Measurements from ENCODE around the gene EN2.

EN2 gene

DNA sequence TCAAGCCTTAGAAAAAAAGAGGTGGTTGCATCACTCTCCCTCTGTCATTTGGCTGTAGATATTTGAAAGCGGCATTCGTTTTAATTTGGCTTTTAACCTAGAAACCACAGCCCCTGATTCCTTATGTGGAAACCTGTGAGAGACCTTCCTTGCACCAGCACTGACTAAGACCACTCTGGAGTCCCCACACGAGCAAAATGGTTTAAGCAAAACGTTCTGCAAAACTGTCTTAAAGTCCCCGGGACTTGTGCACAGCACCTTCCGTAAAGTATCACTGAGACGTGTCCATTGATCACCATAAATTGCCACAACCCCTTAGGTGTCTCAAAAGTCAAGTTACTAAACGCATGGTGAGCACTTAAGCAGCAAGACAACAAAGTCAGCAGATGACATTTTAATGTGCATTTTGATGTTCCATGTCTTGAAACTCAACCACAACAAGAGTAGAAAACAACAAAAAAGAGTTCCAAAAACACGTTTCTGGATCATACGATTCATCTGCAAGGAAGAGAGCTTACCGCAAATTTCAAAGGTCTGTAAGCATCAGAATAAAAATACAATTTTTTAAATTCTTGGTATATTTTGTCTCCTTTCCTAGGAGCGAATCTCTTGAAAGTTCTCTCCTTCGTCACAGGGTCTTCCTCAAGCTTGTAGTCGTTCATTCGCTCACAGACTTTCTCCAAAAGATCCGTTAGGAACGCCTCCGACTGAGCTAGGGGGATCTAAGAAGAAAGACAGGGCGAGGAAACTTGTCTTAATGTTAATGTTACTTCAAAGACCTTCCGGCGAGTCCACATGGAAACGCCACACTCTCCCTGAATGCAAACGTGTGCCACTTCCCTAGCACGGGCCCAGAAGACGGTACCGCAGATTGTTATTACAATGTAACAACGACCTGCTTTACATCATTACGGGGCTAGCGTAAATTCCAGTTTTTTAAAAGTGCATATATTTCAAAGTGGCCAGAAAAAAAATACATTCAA is 50.7 kb downstream of the EN2 start:
- peak; percentile 37 for DNase-seq (ENCODE audit: low read depth, low spot score)

DNA sequence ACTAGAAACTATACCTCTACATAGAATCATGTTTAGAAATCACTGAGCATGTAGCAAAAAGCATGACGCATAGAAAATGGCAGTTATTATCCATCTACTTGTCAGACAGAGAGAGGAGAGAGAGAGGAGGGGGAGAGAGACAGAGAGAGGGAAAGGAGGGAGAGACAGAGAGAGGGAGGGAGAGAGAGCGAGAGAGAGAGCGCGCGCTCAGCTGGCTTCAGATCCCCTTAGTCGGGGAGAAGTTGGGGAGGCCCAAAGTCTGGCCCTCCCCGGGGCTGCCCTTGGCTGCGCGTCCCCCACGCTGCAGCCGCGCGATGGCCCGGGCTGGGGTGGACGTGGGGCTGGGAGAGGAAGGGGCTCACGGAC is 51.4 kb downstream of the EN2 start:
- DNase-seq (ENCODE audit: low read depth, low spot score) = no peak

DNA sequence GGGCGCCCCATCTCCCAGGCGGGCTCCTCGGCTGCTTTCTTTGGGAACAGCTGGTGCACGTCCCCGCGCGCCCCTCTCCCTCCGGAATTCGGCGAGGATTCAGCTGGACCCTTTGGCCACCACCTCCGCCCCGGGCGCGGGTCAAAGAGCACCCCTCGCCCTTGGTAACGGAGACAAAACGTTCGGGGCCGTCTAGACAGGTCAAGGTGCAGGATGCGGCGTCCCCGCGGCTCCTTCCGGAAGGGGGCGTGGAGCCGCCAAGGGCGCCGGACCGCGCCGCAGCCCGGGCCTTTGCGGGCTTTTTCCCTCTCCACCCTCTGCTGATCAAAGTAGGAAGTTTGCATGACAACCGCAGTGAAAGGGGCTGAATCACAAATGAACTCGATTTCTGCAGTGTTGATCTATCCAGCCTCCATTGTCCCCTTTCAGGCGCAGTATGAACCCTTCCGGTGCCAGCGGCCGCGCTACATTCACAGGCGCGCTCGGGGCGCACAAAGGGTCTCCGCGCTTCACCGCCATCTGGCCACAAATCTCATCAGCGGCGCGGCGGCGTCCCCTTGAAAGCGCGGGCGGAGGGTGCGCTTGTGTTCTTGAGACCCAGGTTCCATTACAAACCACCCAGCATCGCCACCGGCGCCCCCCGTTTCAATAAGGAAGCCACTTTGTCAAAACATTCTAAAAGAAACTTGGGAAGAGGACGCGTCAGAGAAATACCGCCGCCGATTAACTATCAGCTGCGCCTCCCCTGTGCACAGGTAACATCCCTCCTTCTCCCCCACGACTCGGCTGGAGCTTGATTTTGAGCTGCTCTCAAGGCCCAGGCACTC is 52.0 kb downstream of the EN2 start:
- peak; percentile 86 for DNase-seq (ENCODE audit: low read depth, low spot score)

DNA sequence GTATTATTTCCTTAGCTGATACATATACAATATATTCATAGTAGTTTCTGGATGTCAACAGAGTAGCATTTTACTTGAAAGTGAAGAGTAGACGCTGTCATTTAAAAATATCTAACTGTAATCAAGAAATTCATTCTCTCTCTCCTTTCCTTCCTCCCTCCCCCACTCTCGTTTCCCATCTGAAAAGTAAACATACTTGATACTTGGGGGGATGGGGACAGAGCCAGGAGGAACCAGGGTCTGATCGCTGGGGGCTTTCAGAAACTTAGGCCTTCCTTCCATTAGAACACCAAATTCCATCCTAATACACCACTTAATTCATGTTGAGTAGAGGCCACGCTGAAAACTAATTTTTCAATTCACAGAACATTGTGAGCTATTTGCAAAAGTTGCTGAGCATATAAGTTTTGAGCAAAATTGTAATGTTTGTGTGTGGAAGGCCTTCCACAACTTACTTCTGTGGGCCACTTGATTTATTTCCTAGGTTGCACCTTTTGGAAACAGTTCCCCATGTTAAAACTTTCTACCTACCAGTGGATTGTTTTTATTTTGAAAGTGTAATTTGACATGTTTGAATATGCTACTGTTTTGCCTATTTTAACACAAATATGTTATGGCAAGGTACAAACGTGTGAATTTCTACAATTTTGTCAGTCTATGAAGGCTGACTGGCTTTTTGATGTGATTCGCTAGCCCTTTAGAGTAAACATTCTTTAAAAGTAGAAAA is 53.2 kb downstream of the EN2 start:
- no peak for DNase-seq (ENCODE audit: low read depth, low spot score)

DNA sequence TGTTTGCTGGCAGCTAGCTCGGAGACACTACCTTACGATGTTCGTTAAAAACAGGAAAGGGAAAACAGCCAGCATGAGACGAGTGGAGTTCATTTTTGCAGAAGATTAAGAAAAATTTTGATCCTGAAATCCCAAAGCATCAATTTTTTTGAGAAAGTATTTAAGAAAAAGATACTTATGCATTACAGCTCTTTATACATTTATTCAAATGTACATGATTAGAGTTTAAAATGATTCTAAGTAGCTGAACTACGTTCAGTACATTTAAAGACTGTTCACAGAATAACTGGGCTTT is 53.7 kb downstream of the EN2 start:
- no peak for DNase-seq (ENCODE audit: low read depth, low spot score)

DNA sequence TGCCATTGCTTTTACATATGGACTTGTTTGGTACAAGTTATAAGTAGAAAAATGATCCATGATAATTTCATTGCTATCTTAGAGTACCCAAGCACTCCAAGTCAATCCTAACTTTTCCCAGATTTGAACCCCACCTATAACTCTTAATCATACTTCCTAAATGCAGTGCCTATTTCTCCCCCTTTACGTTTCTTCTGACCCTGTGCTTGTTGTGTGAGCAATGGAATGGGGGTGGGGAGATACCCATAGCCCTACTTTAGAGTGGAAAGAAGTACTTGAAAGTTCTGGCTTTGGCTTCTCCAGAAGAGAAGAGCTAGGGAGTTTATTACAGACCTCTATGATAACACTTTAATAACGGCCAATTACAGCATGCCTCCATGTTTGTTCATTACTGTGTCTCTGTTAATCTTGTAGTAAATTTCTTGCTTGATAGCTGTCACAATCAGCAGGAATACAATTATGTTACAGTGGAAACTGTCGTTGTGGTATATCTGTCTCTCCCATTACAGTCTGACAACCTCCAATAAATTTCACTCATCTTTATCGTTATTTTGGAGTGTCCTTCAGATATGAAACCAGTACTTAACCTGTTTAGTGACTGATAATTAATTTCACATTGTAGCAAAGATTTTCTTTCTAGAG is 54.4 kb downstream of the EN2 start:
- no peak for DNase-seq (ENCODE audit: low read depth, low spot score)

DNA sequence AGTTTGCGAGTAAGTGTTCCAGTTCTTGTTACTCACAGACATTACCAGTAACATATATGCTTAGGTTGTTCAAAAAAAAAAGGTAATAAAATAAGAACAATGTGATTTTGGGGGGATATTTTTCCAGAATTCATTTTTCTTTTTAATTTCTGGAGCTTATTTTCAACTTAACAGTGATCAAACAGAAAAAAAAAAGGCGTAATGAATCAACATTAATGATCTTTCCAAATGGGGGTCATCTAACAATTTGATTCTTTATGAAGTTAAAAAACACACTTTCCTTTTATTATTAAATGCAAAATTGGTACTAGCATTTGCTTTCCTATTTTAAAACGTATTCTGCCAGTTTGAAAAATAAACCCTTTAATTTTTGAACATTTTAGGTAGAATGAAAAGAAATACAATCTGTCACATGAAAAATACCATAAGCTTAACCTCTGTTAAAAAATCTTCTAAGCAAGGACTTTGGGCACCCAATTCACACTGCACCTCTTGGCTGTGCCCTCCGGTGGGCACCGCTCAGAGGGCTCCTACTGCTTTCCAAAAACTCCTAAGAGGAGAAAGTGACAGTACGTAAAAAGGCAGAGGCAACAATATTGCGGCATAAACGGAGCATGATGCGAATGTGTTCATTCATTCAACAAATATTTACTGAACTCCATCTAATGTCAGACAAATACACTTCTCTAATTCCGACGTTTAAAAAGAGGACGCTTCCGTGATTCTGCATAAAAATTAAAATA is 55.8 kb downstream of the EN2 start:
- DNase-seq (ENCODE audit: low read depth, low spot score) = no peak

DNA sequence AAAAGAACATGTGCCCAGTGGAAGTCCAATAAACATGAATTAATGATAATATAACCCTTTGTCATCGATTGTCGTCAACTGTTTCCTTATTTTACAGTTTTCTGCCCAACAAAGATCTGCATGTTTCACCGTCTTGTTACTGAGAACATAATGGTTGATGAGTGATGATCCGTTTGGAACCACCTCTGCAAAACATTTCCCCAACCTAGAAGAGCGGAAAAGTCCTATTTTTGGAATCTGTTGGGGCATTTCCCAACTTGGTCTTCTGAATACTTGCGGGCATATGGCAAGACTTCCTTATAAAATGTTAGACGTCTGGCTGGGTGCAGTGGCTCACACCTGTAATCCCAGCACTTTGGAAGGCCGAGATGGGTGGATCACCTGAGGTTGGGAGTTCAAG is 56.4 kb downstream of the EN2 start:
- DNase-seq (ENCODE audit: low read depth, low spot score) = no peak

Data from ELF-1 (cell line).